K562 (cell line): ENCODE data around the gene RDH11. TPM values are rescaled to one million over a fixed set of nuclear protein-coding genes. Genes with fewer than 3 reads are reported as not detected.

ENCODE experiments used
- ATAC-seq: fragments of 200-7000 bp; cut with Tn5 transposase; 3 replicates; pipeline ENCODE4 v1.9.1; 2020; ENCODE audit warnings: moderate library complexity
- BruUV-seq: library from RNA; stranded (reverse); fragments of 400-500 nt; replicated peaks from 2 replicates; lab custom pipeline; 2021; lab: Mats Ljungman, UMichigan
- CTCF ChIA-PET: fragments of 300-600 bp; formaldehyde crosslinking; extraction: SDS; loops from one replicate; lab custom pipeline; 2021; ENCODE audit warnings: low intra/inter-chr PET ratio; lab: Yijun Ruan, JAX
- POLR2A ChIA-PET: fragments of 300-600, 350-650 bp; sonication (Branson Sonifier 250); formaldehyde crosslinking; extraction: SDS; loops from one replicate; lab custom pipeline; 2021; ENCODE audit warnings: antibody characterized with exemption, inconsistent platforms; lab: Yijun Ruan, JAX
- DNase-seq, 4 experiments: peaks; one replicate each; pipeline versions ENCODE4 v3.0.0 to v3.0.0-alpha.2; 2011 to 2018; ENCODE audit warnings: low spot score in 3 of 4, mixed read lengths in 3 of 4; ENCODE audit errors: extremely low read depth in 1 of 4
- FAIRE-seq: peaks from 2 replicates; lab custom pipeline; 2011; peaks lifted over from hg19 to GRCh38; lab: Jason Lieb, UNC
- H2AFZ ChIP-seq: 2 replicates; pipeline ENCODE4 v1.6.0; 2011; ENCODE audit warnings: low read depth, low read length, control low read depth, inconsistent platforms
- H3K27ac ChIP-seq: fragments of 200-600 bp; 3 replicates; pipeline ENCODE4 v1.8.0; 2011; ENCODE audit warnings: low read depth, mild to moderate bottlenecking, control low read depth, inconsistent platforms, low read length, moderate library complexity, mixed read lengths; ENCODE audit errors: extremely low read depth
- H3K27me3 ChIP-seq, 2 experiments: fragments of 300-600 bp in 1 of 2; 2 replicates in 1 of 2; 3 replicates in 1 of 2; pipeline versions ENCODE4 v1.6.0 to v1.8.0; 2011; ENCODE audit warnings: inconsistent platforms in 2 of 2, low read length in 2 of 2, mild to moderate bottlenecking in 1 of 2, mixed read lengths in 1 of 2, moderate library complexity in 1 of 2; ENCODE audit not compliant: control insufficient read depth in 2 of 2, insufficient read depth in 2 of 2
- H3K36me3 ChIP-seq: fragments of 300-600 bp; 3 replicates; pipeline ENCODE4 v1.8.0; 2011; ENCODE audit warnings: mild to moderate bottlenecking, low read length, inconsistent platforms; ENCODE audit not compliant: control insufficient read depth, insufficient read depth
- H3K4me1 ChIP-seq, 2 experiments: fragments of 200-600 bp in 1 of 2; replicated peaks in 1 of 2; 2 replicates in 1 of 2; 3 replicates in 1 of 2; pipeline versions ENCODE4 v1.5.1 to v1.8.0; 2011; ENCODE audit warnings: inconsistent platforms in 2 of 2, low read length in 2 of 2, mild to moderate bottlenecking in 1 of 2, mixed read lengths in 1 of 2, moderate library complexity in 1 of 2; ENCODE audit not compliant: control insufficient read depth in 2 of 2, insufficient read depth in 2 of 2
- H3K4me2 ChIP-seq: 2 replicates; pipeline ENCODE4 v1.6.1; 2011; ENCODE audit warnings: low read length, control low read depth, inconsistent platforms, mixed read lengths; ENCODE audit not compliant: insufficient read depth
- H3K4me3 ChIP-seq: fragments of 200-600 bp; sonication (generic), shearing (Covaris generic); 2 replicates; pipeline ENCODE4 v1.5.1; 2016; ENCODE audit warnings: control low read depth, inconsistent platforms
- H3K79me2 ChIP-seq: fragments of 200-600 bp; 3 replicates; pipeline ENCODE4 v1.8.0; 2011; ENCODE audit warnings: low read length, inconsistent platforms; ENCODE audit not compliant: control insufficient read depth, insufficient read depth
- H3K9ac ChIP-seq, 2 experiments: 2 replicates each; pipeline versions ENCODE4 v1.6.0 to v1.6.1; 2011; ENCODE audit warnings: low read depth in 2 of 2, low read length in 2 of 2, control low read depth in 1 of 2, inconsistent platforms in 1 of 2, mild to moderate bottlenecking in 1 of 2, mixed read lengths in 1 of 2; ENCODE audit not compliant: insufficient read depth in 1 of 2
- H3K9me1 ChIP-seq: one replicate; pipeline ENCODE4 v1.6.0; 2011; ENCODE audit warnings: inconsistent platforms, mild to moderate bottlenecking, low read length, moderate library complexity; ENCODE audit not compliant: control insufficient read depth, insufficient read depth
- H3K9me3 ChIP-seq: replicated peaks from 2 replicates; pipeline ENCODE4 v1.5.1; 2011; ENCODE audit warnings: low read depth, low read length, inconsistent platforms; ENCODE audit not compliant: control insufficient read depth, insufficient read depth
- H4K20me1 ChIP-seq: replicated peaks from 2 replicates; pipeline ENCODE4 v1.6.1; 2011; ENCODE audit warnings: low read length, inconsistent platforms, mixed read lengths; ENCODE audit not compliant: control insufficient read depth, insufficient read depth
- ADNP ChIP-seq: fragments of 200-800 bp; sonication (Bioruptor generic); IDR thresholded peaks from 2 replicates; pipeline ENCODE4 v1.6.1; 2016; ENCODE audit warnings: missing genetic modification characterization, missing compliant biosample characterization
- BDP1 ChIP-seq: IDR thresholded peaks from 3 replicates; pipeline ENCODE4 v1.6.1; 2011; ENCODE audit not compliant: insufficient read length, insufficient read depth
- DPF2 ChIP-seq: fragments of 450-650 bp; IDR thresholded peaks from 2 replicates; pipeline ENCODE4 v1.6.1; 2016
- EZH2 ChIP-seq: IDR thresholded peaks from 2 replicates; pipeline ENCODE4 v1.6.1; 2012; ENCODE audit warnings: low read depth, mild to moderate bottlenecking, inconsistent platforms, low read length, borderline replicate concordance
- FOXJ2 ChIP-seq: fragments of 200-800 bp; sonication (Bioruptor generic); IDR thresholded peaks from 2 replicates; pipeline ENCODE4 v1.6.1; 2016; ENCODE audit warnings: missing genetic modification characterization, missing compliant biosample characterization
- HNRNPL ChIP-seq: fragments of 200-400 bp; formaldehyde crosslinking; IDR thresholded peaks from 2 replicates; pipeline ENCODE4 v1.6.1; 2017; ENCODE audit warnings: low read depth, mild to moderate bottlenecking, low read length
- RBM22 ChIP-seq: fragments of 200-400 bp; formaldehyde crosslinking; IDR thresholded peaks from 2 replicates; pipeline ENCODE4 v1.6.1; 2018; ENCODE audit warnings: low read length, low read depth; ENCODE audit not compliant: poor library complexity, severe bottlenecking
- SIRT6 ChIP-seq: IDR thresholded peaks from one replicate; pipeline ENCODE4 v1.6.1; 2012; ENCODE audit warnings: low read depth, mild to moderate bottlenecking, control low read depth, inconsistent platforms, low read length, moderate library complexity
- SMAD4 ChIP-seq: fragments of 250-450 bp; sonication (Bioruptor Pico); conservative IDR thresholded peaks from 2 replicates; pipeline ENCODE4 v1.8.0; 2021; ENCODE audit warnings: inconsistent platforms, mild to moderate bottlenecking, moderate library complexity
- SMARCA4 ChIP-seq: fragments of 450-650 bp; IDR thresholded peaks from 2 replicates; pipeline ENCODE4 v1.6.1; 2016
- ZC3H8 ChIP-seq: fragments of 450-650 bp; IDR thresholded peaks from 2 replicates; pipeline ENCODE4 v1.6.1; 2017
- ZFP1 ChIP-seq: fragments of 450-650 bp; formaldehyde crosslinking; IDR thresholded peaks from 2 replicates; pipeline ENCODE4 v1.4.0; 2020; ENCODE audit warnings: mild to moderate bottlenecking, mixed read lengths
- ZNF217 ChIP-seq: sonication (generic); formaldehyde crosslinking; IDR thresholded peaks from 2 replicates; pipeline ENCODE4 v1.8.0; 2022; ENCODE audit warnings: mild to moderate bottlenecking, missing genetic modification reagents
- ZSCAN32 ChIP-seq: fragments of 450-650 bp; formaldehyde crosslinking; IDR thresholded peaks from 2 replicates; pipeline ENCODE4 v1.4.0; 2020; ENCODE audit warnings: mild to moderate bottlenecking, moderate library complexity
- WGBS: fragments of 100-300 bp; shearing (Covaris generic); methylation state at CpG from one replicate; pipeline ENCODE4 v1.1.6; 2016; ENCODE audit warnings: low coverage, mixed read lengths; ENCODE audit not compliant: insufficient coverage; ENCODE audit errors: missing lambda C conversion rate; 5-methylcytosine and 5-hydroxymethylcytosine counted together
- in situ Hi-C: fragments of 300-500 bp; cut with MboI; formaldehyde crosslinking; loops from 4 replicates; pipeline ENCODE4 v1.15.0; 2018; ENCODE audit warnings: inconsistent platforms, mixed read lengths
- intact Hi-C: fragments of 100-400 bp; cut with micrococcal nuclease; formaldehyde crosslinking; loops from 2 replicates; pipeline ENCODE4 v1.14.2; 2022
- polyA plus RNA-seq, 8 experiments: library from polyadenylated mRNA; depleted of rRNA in 4 of 8; stranded (reverse) in 5 of 8; unstranded in 3 of 8; fragments of >200 nt; fragmentation: Nextera tagmentation in 2 of 8; fragmentation: Illumina TruSeq in 1 of 8; extraction: Ambion mirVana in 2 of 8; extraction: Trizol in 1 of 8; gene quantifications; 2 replicates each; pipeline versions ENCODE4 v1.2.1 to v1.2.3, GENCODE V29; 2011 to 2014; ENCODE audit warnings: inconsistent platforms in 1 of 8, missing spikeins in 1 of 8
- total RNA-seq, 7 experiments: library from RNA; depleted of rRNA in 6 of 7; stranded (reverse); fragments of >200 nt in 6 of 7; fragmentation: Illumina TruSeq in 2 of 7; extraction: Trizol in 2 of 7; gene quantifications; 2 replicates each; pipeline versions ENCODE4 v1.2.1 to v1.2.3, GENCODE V29; 2011 to 2021; ENCODE audit warnings: low replicate concordance in 1 of 7
- TF ChIP-seq, protein P1 (sequence below): sonication (generic); formaldehyde crosslinking; IDR thresholded peaks from 2 replicates; pipeline ENCODE4 v1.8.0; 2023; ENCODE audit warnings: missing genetic modification reagents, mild to moderate bottlenecking, borderline replicate concordance
- TF ChIP-seq, protein P2 (sequence below): fragments of 200-800 bp; sonication (Bioruptor generic); IDR thresholded peaks from 2 replicates; pipeline ENCODE4 v1.6.1; 2017; ENCODE audit warnings: missing genetic modification characterization, missing compliant biosample characterization

Gene RDH11
- total and polyA plus RNA-seq, 9 of the 15 experiments (the other 6 are each of a cell fraction or from before 2014, with no cell fraction given) = 50.6 to 172 (median 70.5) TPM

DNA sequence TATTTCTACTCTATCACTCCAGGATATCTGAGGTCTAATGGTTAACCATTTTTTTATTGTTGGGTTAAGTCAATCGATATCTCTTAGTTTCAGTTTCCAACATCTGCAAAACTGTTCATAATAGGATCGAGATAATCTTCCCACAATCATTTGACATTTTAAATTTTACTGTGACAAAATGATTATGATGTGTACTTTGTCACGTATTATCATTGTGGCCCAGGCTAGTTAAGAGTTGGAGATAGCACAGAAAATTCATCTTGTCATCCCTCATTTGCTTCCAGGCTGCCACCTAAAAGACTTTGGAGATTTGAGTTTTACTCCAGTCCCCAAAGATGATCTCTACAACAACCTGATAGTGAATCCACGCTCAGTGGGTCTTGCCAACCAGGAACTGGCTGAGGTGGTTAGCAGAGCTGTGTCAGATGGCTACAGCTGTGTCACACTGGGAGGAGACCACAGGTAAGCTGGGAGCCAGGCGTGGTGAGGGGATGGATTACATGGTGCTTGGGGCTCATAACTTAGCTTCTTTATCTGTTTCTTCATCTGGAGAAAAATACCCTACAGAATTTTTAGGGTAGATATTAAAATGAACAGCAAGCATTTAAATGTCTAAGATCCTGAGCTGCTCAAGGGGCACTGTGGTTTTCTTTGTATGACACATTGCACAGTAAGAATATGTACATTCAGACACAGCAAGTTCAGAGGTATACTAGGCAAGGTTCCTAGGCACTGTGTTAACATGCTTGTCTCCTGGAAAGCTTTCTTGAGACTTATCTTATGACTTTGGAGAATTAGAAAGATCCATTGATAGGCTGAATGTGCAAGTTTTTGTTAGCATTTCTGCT lies 53.4 kb downstream of the RDH11 start:
- H4K20me1 ChIP-seq = no peaks in the 10 kb centered on the region
- peak overlapping the region; percentile 60 for H3K4me2 ChIP-seq
- FAIRE-seq (no peak), DNase-seq (peak in 1 of 4 experiments; percentile 20), ATAC-seq (peak; percentile 62)
- WGBS = 18% methylated on average over 5 of the region's 5 CpGs
- H3K79me2 ChIP-seq = no peaks in the 10 kb centered on the region
- intact Hi-C loops (no loop called here), in situ Hi-C loops (no loop called here)
- peak overlapping the region; percentile 55; the same call in 1 of the 3 replicates for H3K27ac ChIP-seq
- H2AFZ ChIP-seq = no peak overlapping the region
- CTCF ChIA-PET = no interaction called here
- peak overlapping the region in 1 of 2 experiments; percentile 75; a peak in 1 of 4 replicates for H3K9ac ChIP-seq
- no TSS peak for BruUV-seq
- H3K9me1 ChIP-seq = no peaks in the 10 kb centered on the region
- POLR2A ChIA-PET = interaction anchor here (0.5 to 1.5 kb wide), 10 partner anchors 10 to 48 kb away, joined by 3 to 6 read pairs (median 3); no protein-coding TSS in a partner anchor
- peaks cover 0 to 23% of the 10 kb centered on the region in 2 experiments; a peak in 3 of 5 replicates for H3K4me1 ChIP-seq
- H3K9me3 ChIP-seq = no peaks in the 10 kb centered on the region
- no peaks in the 10 kb centered on the region for H3K27me3 ChIP-seq
- H3K36me3 ChIP-seq = peaks cover 22% of the 10 kb centered on the region; the same call in 2 of the 3 replicates
- H3K4me3 ChIP-seq = no peak overlapping the region
- no peak for TF ChIP-seq BDP1
- TF ChIP-seq ZNF217 = no peak
- TF ChIP-seq RBM22 = no peak
- peak; percentile 55; the same call in 1 of the 2 replicates for TF ChIP-seq SMARCA4
- peak; percentile 62 for TF ChIP-seq DPF2
- TF ChIP-seq ZC3H8 = no peak
- TF ChIP-seq FOXJ2 (tag) = no peak
- TF ChIP-seq, protein P1, sequence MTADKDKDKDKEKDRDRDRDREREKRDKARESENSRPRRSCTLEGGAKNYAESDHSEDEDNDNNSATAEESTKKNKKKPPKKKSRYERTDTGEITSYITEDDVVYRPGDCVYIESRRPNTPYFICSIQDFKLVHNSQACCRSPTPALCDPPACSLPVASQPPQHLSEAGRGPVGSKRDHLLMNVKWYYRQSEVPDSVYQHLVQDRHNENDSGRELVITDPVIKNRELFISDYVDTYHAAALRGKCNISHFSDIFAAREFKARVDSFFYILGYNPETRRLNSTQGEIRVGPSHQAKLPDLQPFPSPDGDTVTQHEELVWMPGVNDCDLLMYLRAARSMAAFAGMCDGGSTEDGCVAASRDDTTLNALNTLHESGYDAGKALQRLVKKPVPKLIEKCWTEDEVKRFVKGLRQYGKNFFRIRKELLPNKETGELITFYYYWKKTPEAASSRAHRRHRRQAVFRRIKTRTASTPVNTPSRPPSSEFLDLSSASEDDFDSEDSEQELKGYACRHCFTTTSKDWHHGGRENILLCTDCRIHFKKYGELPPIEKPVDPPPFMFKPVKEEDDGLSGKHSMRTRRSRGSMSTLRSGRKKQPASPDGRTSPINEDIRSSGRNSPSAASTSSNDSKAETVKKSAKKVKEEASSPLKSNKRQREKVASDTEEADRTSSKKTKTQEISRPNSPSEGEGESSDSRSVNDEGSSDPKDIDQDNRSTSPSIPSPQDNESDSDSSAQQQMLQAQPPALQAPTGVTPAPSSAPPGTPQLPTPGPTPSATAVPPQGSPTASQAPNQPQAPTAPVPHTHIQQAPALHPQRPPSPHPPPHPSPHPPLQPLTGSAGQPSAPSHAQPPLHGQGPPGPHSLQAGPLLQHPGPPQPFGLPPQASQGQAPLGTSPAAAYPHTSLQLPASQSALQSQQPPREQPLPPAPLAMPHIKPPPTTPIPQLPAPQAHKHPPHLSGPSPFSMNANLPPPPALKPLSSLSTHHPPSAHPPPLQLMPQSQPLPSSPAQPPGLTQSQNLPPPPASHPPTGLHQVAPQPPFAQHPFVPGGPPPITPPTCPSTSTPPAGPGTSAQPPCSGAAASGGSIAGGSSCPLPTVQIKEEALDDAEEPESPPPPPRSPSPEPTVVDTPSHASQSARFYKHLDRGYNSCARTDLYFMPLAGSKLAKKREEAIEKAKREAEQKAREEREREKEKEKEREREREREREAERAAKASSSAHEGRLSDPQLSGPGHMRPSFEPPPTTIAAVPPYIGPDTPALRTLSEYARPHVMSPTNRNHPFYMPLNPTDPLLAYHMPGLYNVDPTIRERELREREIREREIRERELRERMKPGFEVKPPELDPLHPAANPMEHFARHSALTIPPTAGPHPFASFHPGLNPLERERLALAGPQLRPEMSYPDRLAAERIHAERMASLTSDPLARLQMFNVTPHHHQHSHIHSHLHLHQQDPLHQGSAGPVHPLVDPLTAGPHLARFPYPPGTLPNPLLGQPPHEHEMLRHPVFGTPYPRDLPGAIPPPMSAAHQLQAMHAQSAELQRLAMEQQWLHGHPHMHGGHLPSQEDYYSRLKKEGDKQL (CRISPR knock-in tag) = no peak
- TF ChIP-seq EZH2 = no peak
- TF ChIP-seq ZFP1 (CRISPR knock-in tag) = no peak
- no peak for TF ChIP-seq ZSCAN32 (CRISPR knock-in tag)
- no peak for TF ChIP-seq HNRNPL
- TF ChIP-seq, protein P2, sequence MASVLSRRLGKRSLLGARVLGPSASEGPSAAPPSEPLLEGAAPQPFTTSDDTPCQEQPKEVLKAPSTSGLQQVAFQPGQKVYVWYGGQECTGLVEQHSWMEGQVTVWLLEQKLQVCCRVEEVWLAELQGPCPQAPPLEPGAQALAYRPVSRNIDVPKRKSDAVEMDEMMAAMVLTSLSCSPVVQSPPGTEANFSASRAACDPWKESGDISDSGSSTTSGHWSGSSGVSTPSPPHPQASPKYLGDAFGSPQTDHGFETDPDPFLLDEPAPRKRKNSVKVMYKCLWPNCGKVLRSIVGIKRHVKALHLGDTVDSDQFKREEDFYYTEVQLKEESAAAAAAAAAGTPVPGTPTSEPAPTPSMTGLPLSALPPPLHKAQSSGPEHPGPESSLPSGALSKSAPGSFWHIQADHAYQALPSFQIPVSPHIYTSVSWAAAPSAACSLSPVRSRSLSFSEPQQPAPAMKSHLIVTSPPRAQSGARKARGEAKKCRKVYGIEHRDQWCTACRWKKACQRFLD (CRISPR knock-in tag) = no peak
- TF ChIP-seq SMAD4 (CRISPR knock-in tag) = no peak
- 0 out of 2 replicates have a peak, but pooled peaks have one; percentile 43 for TF ChIP-seq ADNP (tag)
- no peak for TF ChIP-seq SIRT6
